HG03520 (cell line): ENCODE measurements around the gene IGSF22.

ENCODE experiments used
- ATAC-seq: cut with Tn5 transposase; IDR thresholded peaks from one replicate; pipeline ENCODE4 v1.9.1; 2021; ENCODE audit warnings: mild to moderate bottlenecking, moderate library complexity; ENCODE audit not compliant: unreplicated experiment

IGSF22 gene

GRCh38 chr11:18745251-18745650 is 19.3 kb upstream of the IGSF22 start:
- ATAC-seq: no peak

GRCh38 chr11:18743900-18744514 is 18.0 kb upstream of the IGSF22 start:
- no peak for ATAC-seq

- ATAC-seq: no peak
Observed at GRCh38 chr11:18743365-18743764, 17.4 kb upstream of the IGSF22 start.

DNA sequence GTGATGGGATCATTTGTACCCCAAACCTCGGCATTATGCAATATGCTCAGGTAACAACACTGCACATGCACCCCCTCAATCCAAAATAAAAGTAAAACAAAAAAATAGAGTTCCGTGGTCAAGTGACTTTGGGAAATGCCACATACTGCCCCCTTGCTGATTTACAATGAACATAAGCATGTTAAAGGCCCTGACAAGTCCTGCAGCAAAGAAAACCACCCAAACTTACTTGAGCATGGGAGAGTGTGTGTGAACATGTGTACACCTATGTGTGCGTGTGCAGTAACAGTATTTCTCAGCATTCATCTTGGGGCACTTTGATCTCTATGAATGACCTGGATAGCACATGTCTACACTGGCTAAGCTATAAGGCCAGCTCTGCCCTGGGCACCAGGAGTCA is 15.8 kb upstream of the IGSF22 start:
- ATAC-seq: no peak

GRCh38 chr11:18739685-18740084 is 13.7 kb upstream of the IGSF22 start:
- no peak for ATAC-seq

DNA sequence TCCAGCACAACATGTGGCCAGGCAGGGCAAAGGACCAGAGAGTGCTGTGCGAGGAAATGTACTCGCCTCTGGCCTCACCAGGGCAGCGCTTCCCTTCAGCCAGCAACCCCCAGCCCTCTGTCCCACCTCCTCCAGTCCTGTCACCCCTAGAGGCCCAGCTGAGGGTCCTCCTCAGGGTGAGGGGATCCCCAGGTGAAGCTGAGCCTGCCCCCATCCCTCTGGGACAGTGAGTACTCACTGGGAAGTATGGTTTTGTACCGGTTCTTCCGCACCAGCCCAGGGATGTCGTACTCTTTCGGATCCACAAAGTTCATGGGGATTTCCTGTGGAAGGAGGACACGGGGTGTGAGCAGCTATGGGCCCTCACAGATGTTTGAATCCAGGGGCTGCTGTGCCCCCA is 11.7 kb upstream of the IGSF22 start:
- ATAC-seq: no peak

DNA sequence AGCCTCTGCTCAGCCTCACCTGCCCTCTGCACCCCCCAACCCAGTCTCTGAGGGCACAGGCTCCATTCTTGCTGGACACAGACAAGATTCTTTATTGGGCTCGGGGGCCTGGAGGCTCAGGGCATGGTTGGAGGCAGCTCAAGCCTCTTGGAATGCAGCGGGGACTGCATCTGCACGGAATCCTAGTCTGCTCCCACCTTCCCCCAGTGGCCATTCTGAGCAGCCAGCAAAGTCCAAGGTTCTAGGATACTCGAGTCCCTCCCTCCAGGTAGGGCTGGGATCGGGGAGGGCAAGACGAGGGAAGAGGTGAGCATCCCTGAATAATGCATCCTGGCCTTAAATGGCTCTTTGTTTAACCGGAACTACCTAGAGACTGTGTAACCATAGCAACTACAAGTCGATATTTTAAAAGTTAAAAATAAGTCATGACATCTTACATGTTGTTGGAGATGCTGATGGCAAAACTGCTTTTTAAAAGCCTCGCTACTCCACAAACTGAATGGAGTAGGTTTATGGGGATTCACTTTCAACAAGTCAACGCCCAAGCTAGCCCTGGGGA is 10.7 kb upstream of the IGSF22 start:
- ATAC-seq: no peak

DNA sequence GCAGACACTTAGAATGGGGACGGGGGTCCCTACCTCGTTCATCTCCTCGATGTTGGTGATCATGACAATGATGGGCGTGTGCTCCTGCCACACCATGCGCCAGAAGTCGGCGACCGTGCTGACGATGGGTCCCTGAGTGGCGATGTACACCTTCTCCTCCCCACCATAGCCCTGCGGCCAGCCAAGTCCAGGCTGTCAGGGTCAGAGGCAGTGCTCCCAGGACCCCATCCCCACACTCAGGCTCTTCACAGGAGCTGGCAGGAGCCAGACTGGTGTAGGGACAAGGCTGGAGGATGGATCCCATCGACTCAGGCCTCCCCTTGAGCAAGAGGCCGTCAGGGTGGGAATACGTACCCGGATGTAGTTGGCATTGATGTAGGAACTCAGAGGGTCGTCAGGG is 7.2 kb upstream of the IGSF22 start:
- ATAC-seq: no peak

GRCh38 chr11:18731949-18732821 is 6.2 kb upstream of the IGSF22 start:
- no peak for ATAC-seq

- no peak for ATAC-seq
Observed at GRCh38 chr11:18731441-18731840, 5.5 kb upstream of the IGSF22 start.

- ATAC-seq: no peak
Observed at GRCh38 chr11:18730020-18730419, 4.0 kb upstream of the IGSF22 start.

DNA sequence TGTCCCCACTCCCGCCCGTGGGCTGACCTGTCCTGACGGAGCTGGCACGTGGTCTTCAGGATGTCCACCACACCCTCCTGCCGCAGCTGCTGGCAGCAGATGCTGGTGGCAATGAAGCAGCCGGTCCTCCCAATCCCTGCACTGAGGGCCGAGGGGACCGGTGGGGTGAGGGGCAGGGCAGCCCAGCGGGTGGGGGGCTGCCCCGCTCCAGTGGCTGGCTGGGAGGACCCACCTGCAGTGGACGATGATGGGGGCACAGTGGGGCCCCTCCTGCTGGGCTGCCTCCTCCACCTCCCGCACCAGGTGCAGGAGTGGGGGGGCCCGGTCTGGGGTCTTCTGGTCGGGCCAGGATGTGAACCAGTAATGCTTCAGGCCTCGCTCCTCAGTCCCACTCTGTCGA is 3.4 kb upstream of the IGSF22 start:
- ATAC-seq: no peak

- no peak for ATAC-seq
Observed at GRCh38 chr11:18728658-18729057, 2.7 kb upstream of the IGSF22 start.

DNA sequence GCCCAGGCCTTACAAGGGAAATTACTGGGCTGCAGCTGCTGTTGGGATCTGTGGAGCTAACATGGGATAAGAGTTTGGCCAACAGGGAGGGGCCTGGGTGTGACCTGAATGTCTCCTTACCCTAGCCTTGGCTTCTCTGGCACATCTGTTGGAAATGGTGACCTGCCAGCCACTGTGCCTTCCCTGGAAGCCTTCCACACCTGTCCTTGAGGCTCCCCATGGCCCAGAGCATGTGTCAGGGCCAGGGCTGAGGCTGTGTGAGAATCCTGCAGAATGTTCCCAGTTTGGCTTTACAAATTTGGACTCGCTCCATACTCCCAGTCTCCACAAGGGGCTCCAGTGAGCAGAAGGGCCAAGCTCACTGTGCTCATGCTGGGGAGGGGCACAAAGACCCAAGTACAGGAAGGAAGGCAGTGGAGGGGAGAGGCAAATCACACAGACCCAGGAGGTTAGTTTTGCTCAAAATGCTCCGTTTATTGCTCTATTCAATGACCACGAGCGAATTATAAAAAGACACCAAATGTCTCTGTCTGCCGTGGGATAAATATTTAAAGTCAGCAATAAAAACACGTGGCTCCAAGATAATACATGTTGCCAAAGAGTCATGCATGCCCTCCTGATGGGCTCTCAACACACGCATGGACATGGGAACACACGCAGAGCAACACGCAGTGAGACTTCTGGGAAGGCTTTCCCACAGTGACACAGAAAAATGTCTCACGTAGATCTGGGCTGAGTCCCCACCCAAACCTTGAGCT is 1.7 kb upstream of the IGSF22 start:
- ATAC-seq: peak; percentile 51

- ATAC-seq: no peak
Observed at GRCh38 chr11:18723991-18724390, 2.0 kb downstream of the IGSF22 start.

- ATAC-seq: no peak
Observed at GRCh38 chr11:18722293-18722637, 3.7 kb downstream of the IGSF22 start.

DNA sequence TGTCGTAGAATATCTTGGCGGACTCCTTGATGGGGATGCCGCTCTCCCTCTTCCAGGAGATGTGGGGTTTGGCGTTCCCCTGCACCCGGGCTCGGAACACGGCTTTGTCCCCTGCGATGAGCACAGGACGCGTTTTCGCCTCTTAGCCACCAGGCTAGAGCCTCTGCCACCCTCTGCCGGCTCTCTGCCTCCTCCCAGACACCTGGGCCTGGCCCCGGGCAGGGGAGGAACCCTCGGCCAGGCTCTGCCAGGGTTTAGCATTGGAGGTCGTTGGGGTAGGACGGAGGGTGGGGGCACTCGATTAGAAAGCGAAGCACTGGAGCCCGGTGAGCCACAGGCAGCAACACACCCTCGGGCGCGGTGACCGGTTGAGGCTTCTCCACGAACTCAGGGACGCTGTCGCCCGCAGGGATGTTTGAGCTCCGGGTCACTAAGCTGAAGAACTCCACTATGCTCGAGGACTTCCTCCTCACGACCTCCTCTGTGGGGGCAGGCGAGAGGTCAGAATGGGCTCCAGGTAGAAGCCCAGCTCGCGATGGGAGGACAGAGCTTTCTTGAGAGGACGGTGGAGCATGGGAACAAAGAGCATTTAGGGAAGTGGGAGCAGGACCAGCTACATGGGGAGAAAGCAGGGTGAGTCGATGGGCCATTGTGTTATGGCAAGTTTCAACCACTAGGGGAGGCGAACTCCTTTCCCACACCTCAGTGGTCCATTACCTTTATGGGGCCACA is 4.3 kb downstream of the IGSF22 start:
- peak; percentile 71 for ATAC-seq

DNA sequence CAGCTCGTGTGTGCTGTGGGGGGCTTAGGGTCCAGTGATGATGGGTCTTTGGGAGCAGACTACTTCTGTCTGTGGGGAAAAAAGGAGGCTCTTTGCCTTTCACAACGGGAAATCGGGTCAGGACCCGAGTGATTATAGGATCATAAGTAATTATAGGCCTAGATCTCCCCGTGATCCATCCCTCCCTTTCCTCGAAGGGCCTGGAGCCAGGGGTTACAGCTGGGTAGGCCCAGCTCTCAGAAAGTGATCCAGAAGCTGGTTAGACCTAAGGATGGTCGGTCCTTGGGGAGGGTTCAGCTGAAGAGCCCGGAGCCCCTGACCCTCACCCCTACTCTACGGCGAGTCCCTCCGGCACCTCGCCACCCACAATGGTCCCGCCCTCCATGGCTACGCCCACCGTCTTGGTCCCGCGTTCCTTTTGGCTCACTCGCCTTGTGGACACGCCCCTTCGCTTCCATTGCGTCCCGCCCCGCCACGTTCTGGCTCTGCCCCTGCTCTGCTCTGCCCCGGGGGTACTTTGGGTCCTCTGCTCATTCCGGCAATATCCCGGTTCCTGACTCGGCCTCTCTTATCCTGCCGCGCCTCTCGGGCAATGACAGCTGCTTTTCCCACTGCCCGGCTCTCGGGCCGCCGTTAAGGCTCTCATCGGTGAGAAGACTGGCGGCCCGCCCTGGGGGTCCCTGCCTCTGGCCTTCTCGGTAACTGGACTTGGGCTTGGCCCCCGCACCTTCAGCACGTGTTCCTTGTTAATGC is 5.0 kb downstream of the IGSF22 start:
- ATAC-seq: peak; percentile 59

- ATAC-seq: no peak
Observed at GRCh38 chr11:18720091-18720807, 5.7 kb downstream of the IGSF22 start.

- no peak for ATAC-seq
Observed at GRCh38 chr11:18715476-18715875, 10.5 kb downstream of the IGSF22 start.
